ENCODE results near the gene HNMT.

DNA sequence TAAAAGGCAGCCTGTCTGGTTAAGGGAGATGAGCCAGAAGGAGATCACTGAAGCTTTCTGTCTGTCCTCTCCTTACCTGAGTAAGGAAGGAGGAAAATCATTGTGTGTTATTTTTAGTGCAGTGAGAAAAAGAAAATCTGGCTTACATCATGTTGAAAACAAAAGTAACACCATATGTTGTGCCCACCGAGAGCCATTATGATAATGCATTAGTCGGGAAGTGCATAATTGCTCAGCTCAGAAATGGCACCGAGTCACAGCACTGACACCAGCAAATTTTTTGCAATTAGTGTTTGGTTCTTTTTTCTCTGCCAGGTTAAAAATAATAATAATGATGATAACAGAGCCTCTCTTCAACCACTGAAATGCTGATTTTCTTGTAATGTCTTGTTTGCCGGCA, 46.6 kb downstream of the HNMT start:
- TF ChIP-seq, protein P1, sequence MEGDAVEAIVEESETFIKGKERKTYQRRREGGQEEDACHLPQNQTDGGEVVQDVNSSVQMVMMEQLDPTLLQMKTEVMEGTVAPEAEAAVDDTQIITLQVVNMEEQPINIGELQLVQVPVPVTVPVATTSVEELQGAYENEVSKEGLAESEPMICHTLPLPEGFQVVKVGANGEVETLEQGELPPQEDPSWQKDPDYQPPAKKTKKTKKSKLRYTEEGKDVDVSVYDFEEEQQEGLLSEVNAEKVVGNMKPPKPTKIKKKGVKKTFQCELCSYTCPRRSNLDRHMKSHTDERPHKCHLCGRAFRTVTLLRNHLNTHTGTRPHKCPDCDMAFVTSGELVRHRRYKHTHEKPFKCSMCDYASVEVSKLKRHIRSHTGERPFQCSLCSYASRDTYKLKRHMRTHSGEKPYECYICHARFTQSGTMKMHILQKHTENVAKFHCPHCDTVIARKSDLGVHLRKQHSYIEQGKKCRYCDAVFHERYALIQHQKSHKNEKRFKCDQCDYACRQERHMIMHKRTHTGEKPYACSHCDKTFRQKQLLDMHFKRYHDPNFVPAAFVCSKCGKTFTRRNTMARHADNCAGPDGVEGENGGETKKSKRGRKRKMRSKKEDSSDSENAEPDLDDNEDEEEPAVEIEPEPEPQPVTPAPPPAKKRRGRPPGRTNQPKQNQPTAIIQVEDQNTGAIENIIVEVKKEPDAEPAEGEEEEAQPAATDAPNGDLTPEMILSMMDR (conservative IDR thresholded peaks at IDR 0.05; ENCODE audit: low read length): no peak
- TF ChIP-seq EZH2phosphoT487 (IDR thresholded peaks at IDR 0.05; ENCODE audit: borderline replicate concordance): no peak

Measured in Loucy (cell line).